Endothelial cell of umbilical vein (primary cell): ENCODE measurements around the gene RPS19. TPM values are rescaled to one million over a fixed set of nuclear protein-coding genes. Genes with fewer than 3 reads are reported as not detected.

Experiments
- BruUV-seq: library from RNA; stranded (reverse); fragments of 400-500 nt; replicated peaks from 2 replicates; lab custom pipeline; 2021; lab: Mats Ljungman, UMichigan
- CTCF ChIA-PET: fragments of 300-600, 350-600 bp; sonication (Branson Sonifier 250); formaldehyde crosslinking; loops from one replicate; lab custom pipeline; 2021; ENCODE audit warnings: antibody characterized with exemption, inconsistent platforms; lab: Charles Lee
- POLR2A ChIA-PET: fragments of 300-600, 350-600 bp; sonication (Branson Sonifier 250); formaldehyde crosslinking; loops from one replicate; lab custom pipeline; 2021; ENCODE audit warnings: antibody characterized with exemption, inconsistent platforms; lab: Charles Lee
- DNase-seq: peaks from one replicate; pipeline ENCODE4 v3.0.0-alpha.2; 2011; ENCODE audit warnings: low read depth, low spot score
- FAIRE-seq: peaks from 2 replicates; lab custom pipeline; 2011; peaks lifted over from hg19 to GRCh38; lab: Jason Lieb, UNC
- H2AFZ ChIP-seq: 2 replicates; pipeline ENCODE4 v1.6.0; 2012; ENCODE audit warnings: low read depth, low read length, control low read depth, inconsistent platforms
- H3K27ac ChIP-seq: 2 replicates; pipeline ENCODE4 v1.5.1; 2011; ENCODE audit warnings: low read depth, mild to moderate bottlenecking, control low read depth, low read length, moderate library complexity; ENCODE audit not compliant: insufficient read depth
- H3K27me3 ChIP-seq, 2 experiments: 2 replicates each; pipeline versions ENCODE4 v1.6.0 to v1.6.1; 2011; ENCODE audit warnings: low read length in 2 of 2, mixed read lengths in 1 of 2; ENCODE audit not compliant: control insufficient read depth in 2 of 2, insufficient read depth in 2 of 2
- H3K36me3 ChIP-seq, 2 experiments: 2 replicates in 1 of 2; 3 replicates in 1 of 2; pipeline ENCODE4 v1.5.1; 2011; ENCODE audit warnings: low read length in 2 of 2, mild to moderate bottlenecking in 1 of 2, moderate library complexity in 1 of 2; ENCODE audit not compliant: control insufficient read depth in 2 of 2, insufficient read depth in 2 of 2; ENCODE audit errors: extremely low read depth in 1 of 2
- H3K4me1 ChIP-seq: 3 replicates; pipeline ENCODE4 v1.5.1; 2011; ENCODE audit warnings: mild to moderate bottlenecking, low read length; ENCODE audit not compliant: control insufficient read depth, insufficient read depth; ENCODE audit errors: extremely low read depth
- H3K4me2 ChIP-seq: 2 replicates; pipeline ENCODE4 v1.6.1; 2011; ENCODE audit warnings: low read length, control low read depth, mixed read lengths; ENCODE audit not compliant: insufficient read depth
- H3K4me3 ChIP-seq, 3 experiments: fragments of 200-600 bp in 1 of 3; sonication (generic), shearing (Covaris generic) in 1 of 3; replicated peaks in 1 of 3; 2 replicates each; pipeline ENCODE4 v1.5.1; 2011 to 2016; ENCODE audit warnings: control low read depth in 3 of 3, low read length in 3 of 3, mild to moderate bottlenecking in 2 of 3, inconsistent platforms in 1 of 3, low read depth in 1 of 3, moderate library complexity in 1 of 3; ENCODE audit not compliant: insufficient read depth in 1 of 3
- H3K79me2 ChIP-seq: 2 replicates; pipeline ENCODE4 v1.6.0; 2012; ENCODE audit warnings: low read length, inconsistent platforms; ENCODE audit not compliant: control insufficient read depth, insufficient read depth
- H3K9ac ChIP-seq: replicated peaks from 2 replicates; pipeline ENCODE3; 2011; ENCODE audit warnings: low read length, control low read depth; ENCODE audit not compliant: insufficient read depth; ENCODE audit errors: extremely low read depth
- H3K9me1 ChIP-seq: replicated peaks from 3 replicates; pipeline ENCODE4 v1.6.0; 2011; ENCODE audit warnings: mild to moderate bottlenecking, low read length; ENCODE audit not compliant: control insufficient read depth, insufficient read depth; ENCODE audit errors: extremely low read depth
- H3K9me3 ChIP-seq: replicated peaks from 2 replicates; pipeline ENCODE4 v1.5.1; 2012; ENCODE audit warnings: low read length, inconsistent platforms; ENCODE audit not compliant: control insufficient read depth, insufficient read depth
- H4K20me1 ChIP-seq: replicated peaks from 2 replicates; pipeline ENCODE3; 2011; ENCODE audit warnings: mild to moderate bottlenecking, low read length; ENCODE audit not compliant: control insufficient read depth, insufficient read depth; ENCODE audit errors: extremely low read depth
- EZH2 ChIP-seq: IDR thresholded peaks from 2 replicates; pipeline ENCODE4 v1.6.1; 2012; ENCODE audit warnings: borderline replicate concordance, low read depth, mild to moderate bottlenecking, moderate library complexity, low read length, inconsistent platforms; ENCODE audit not compliant: severe bottlenecking
- FOS ChIP-seq: IDR thresholded peaks from 2 replicates; pipeline ENCODE4 v1.6.1; 2011; ENCODE audit warnings: mild to moderate bottlenecking, low read length, moderate library complexity, borderline replicate concordance; ENCODE audit not compliant: insufficient read depth
- GATA2 ChIP-seq: IDR thresholded peaks from 2 replicates; pipeline ENCODE4 v1.7.0; 2011; ENCODE audit warnings: low read depth, mild to moderate bottlenecking, moderate library complexity, mixed read lengths, low read length; ENCODE audit not compliant: insufficient read length, insufficient read depth
- JUN ChIP-seq: IDR thresholded peaks from 2 replicates; pipeline ENCODE4 v1.6.1; 2011; ENCODE audit warnings: borderline replicate concordance, low read depth; ENCODE audit not compliant: insufficient read length, insufficient read depth
- POLR2A ChIP-seq: IDR thresholded peaks from 2 replicates; pipeline ENCODE4 v1.6.1; 2012; ENCODE audit warnings: low read depth, mild to moderate bottlenecking, control low read depth, low read length
- POLR2AphosphoS5 ChIP-seq: IDR thresholded peaks from 2 replicates; pipeline ENCODE4 v1.6.1; 2012; ENCODE audit warnings: low read depth, mild to moderate bottlenecking, control low read depth, low read length, moderate library complexity; ENCODE audit not compliant: insufficient read depth
- dilution Hi-C: fragments of 300-500 bp; cut with MboI; formaldehyde crosslinking; loops from one replicate; pipeline ENCODE4 v1.15.0; 2019; ENCODE audit warnings: low sequenced_read_pairs; ENCODE audit not compliant: extremely low pct_ligation_motif_present
- intact Hi-C: fragments of 100-400 bp; cut with micrococcal nuclease; formaldehyde crosslinking; loops from one replicate; pipeline ENCODE4 v1.10.0; 2022
- polyA plus RNA-seq, 4 experiments: library from polyadenylated mRNA; depleted of rRNA in 3 of 4; stranded (reverse) in 3 of 4; unstranded in 1 of 4; fragments of >200 nt; gene quantifications; 2 replicates each; pipeline versions ENCODE4 v1.2.1 to v1.2.3, GENCODE V29; 2011 to 2012; ENCODE audit warnings: missing spikeins in 1 of 4
- total RNA-seq: library from RNA; stranded (reverse); gene quantifications from 2 replicates; pipeline ENCODE4 v1.2.3, GENCODE V29; 2021
- TF ChIP-seq, protein P1 (sequence below), 2 donors: IDR thresholded peaks; 1 replicate in 1 of 2; 2 replicates in 1 of 2; pipeline ENCODE4 v1.5.1; 2011; ENCODE audit warnings: low read length in 2 of 2, mild to moderate bottlenecking in 2 of 2, moderate library complexity in 2 of 2, control low read depth in 1 of 2, inconsistent platforms in 1 of 2, low read depth in 1 of 2; ENCODE audit not compliant: insufficient read depth in 1 of 2; ENCODE audit errors: extremely low read depth in 1 of 2

The RPS19 gene
- total and polyA plus RNA-seq, 2 donors (not counting 3 experiments of a cell fraction or from before 2014, with no cell fraction given) = 2,234 to 4,353 TPM

DNA sequence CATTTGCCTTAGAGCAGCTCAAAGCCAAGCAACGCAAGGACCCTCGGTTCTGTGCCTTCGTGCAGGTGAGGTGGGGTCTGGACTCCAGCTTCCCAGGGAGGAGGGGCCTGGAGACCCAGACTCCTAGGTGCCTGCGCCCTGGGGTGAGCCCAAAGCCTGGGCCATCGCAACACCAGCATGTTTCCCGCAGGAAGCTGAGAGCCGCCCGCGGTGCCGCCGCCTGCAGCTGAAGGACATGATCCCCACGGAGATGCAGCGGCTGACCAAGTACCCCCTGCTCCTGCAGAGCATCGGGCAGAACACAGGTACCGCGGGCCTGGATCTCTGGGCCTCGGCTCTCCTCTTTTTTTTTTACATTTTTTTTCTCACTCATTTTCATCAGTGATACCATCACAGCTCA lies 42.5 kb downstream of the RPS19 start:
- no peaks in the 10 kb centered on the region for H4K20me1 ChIP-seq
- no peaks in the 10 kb centered on the region for H3K4me1 ChIP-seq
- CTCF ChIA-PET = interaction anchor here (0.9 to 1.3 kb wide), 2 partner anchors 17 to 29 kb away, joined by 3 to 5 read pairs; no protein-coding TSS in a partner anchor
- no peak overlapping the region for H3K27ac ChIP-seq
- peaks cover 9 to 63% of the 10 kb centered on the region in 2 experiments for H3K36me3 ChIP-seq
- no peak for FAIRE-seq
- intact Hi-C loops (no loop called here), dilution Hi-C loops (no loop called here)
- POLR2A ChIA-PET = interaction anchor here (0.8 kb wide), 1 partner anchor 43 kb away, joined by 3 read pairs; no protein-coding TSS in a partner anchor
- H3K9me3 ChIP-seq = no peaks in the 10 kb centered on the region
- DNase-seq = no peak
- no peak overlapping the region for H3K4me2 ChIP-seq
- H3K4me3 ChIP-seq = no peak overlapping the region
- no peak overlapping the region for H2AFZ ChIP-seq
- no peaks in the 10 kb centered on the region for H3K79me2 ChIP-seq
- H3K9ac ChIP-seq = no peak overlapping the region
- BruUV-seq = no TSS peak
- no peaks in the 10 kb centered on the region for H3K9me1 ChIP-seq
- H3K27me3 ChIP-seq = no peaks in the 10 kb centered on the region
- TF ChIP-seq GATA2 (no peak), FOS (no peak), POLR2AphosphoS5 (no peak), EZH2 (no peak), JUN (no peak), POLR2A (no peak)
- TF ChIP-seq, protein P1, sequence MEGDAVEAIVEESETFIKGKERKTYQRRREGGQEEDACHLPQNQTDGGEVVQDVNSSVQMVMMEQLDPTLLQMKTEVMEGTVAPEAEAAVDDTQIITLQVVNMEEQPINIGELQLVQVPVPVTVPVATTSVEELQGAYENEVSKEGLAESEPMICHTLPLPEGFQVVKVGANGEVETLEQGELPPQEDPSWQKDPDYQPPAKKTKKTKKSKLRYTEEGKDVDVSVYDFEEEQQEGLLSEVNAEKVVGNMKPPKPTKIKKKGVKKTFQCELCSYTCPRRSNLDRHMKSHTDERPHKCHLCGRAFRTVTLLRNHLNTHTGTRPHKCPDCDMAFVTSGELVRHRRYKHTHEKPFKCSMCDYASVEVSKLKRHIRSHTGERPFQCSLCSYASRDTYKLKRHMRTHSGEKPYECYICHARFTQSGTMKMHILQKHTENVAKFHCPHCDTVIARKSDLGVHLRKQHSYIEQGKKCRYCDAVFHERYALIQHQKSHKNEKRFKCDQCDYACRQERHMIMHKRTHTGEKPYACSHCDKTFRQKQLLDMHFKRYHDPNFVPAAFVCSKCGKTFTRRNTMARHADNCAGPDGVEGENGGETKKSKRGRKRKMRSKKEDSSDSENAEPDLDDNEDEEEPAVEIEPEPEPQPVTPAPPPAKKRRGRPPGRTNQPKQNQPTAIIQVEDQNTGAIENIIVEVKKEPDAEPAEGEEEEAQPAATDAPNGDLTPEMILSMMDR (IDR thresholded peaks at IDR 0.05; ENCODE audit: extremely low read depth in 1 of 2, insufficient read depth in 1 of 2, low read depth in 1 of 2, low read length in 2 of 2) = no peak
